GM21367 (cell line): Measurements from ENCODE around the gene SRRM4.

Source experiments
- ATAC-seq: cut with Tn5 transposase; IDR thresholded peaks from one replicate; pipeline ENCODE4 v1.9.1; 2021; ENCODE audit not compliant: unreplicated experiment

Gene SRRM4, protein sequence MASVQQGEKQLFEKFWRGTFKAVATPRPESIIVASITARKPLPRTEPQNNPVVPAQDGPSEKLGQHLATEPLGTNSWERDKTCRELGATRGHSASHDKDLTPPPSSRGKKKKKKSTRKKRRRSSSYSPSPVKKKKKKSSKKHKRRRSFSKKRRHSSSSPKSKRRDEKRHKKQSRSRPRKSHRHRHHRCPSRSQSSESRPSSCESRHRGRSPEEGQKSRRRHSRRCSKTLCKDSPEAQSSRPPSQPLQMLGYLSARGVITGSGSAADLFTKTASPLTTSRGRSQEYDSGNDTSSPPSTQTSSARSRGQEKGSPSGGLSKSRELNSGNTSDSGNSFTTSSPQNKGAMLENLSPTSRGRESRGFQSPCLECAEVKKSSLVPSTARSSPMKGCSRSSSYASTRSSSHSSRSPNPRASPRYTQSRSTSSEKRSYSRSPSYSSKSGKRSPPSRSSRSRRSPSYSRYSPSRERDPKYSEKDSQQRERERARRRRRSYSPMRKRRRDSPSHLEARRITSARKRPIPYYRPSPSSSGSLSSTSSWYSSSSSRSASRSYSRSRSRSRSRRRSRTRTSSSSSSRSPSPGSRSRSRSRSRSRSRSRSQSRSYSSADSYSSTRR

GRCh38 chr12:118981285-118982211 lies at the start of gene SRRM4:
TSS of gene SRRM4 (plus strand) at chr12:118981541. CDS start at chr12:118981883, 342 bp downstream.
- no peak for ATAC-seq

DNA sequence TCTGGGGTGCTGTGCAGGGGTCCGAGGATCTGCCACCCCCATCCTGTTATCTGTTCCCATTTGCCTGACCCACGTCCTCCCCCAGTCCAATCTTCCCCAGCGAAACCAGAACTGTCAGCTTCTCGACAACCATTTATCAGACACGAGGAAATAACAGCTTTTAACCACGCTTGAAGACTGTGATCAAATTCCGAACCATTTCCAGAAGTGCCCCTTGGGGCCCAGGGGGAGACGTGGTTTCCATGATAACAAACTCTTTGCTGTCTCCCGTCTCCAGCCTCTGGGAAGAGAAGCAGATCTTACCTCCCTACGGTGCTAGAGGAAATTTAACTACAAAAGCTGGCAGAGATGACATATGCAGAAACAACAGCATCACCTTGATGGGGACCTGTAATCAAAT lies 35.1 kb upstream of the SRRM4 start:
- ATAC-seq: no peak

DNA sequence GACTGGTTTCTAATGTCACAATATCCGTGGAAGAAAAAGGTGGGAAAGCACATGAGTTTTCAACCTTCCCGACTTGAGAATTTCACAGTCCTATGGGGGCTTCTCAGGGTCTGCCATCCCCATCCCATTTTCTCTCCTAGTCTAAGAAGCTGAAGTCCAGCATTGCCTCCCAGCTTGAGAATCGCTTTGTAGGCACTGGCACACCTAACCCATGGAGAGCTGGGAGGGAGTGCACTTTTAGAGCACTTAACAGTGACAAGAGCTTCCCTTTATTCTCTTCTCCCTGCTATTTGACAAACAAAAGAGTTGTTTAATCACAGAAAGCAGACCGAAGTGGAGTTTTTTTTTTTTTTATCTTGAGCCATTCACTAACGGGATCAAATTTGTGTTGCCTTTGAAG lies 22.8 kb upstream of the SRRM4 start:
- ATAC-seq: no peak

DNA sequence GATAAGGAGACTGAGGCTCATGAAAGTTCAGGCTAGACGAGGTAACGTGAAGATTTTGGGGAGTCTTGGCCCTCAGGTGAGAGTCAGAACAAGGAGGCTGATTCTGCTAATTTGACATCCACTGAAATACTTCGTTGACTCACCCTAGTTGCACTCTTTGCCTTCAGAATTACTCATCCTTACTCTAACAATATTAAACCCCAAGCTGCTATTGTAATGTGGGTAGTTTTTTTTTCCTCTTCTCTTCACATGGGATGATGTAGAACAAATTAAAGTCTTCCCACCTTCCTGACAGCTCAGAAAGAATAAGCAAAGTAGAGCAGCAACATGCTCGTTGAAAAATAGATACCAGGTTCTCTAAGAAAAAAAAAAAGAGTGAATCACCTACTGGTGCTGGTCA lies 22.0 kb upstream of the SRRM4 start:
- no peak for ATAC-seq

DNA sequence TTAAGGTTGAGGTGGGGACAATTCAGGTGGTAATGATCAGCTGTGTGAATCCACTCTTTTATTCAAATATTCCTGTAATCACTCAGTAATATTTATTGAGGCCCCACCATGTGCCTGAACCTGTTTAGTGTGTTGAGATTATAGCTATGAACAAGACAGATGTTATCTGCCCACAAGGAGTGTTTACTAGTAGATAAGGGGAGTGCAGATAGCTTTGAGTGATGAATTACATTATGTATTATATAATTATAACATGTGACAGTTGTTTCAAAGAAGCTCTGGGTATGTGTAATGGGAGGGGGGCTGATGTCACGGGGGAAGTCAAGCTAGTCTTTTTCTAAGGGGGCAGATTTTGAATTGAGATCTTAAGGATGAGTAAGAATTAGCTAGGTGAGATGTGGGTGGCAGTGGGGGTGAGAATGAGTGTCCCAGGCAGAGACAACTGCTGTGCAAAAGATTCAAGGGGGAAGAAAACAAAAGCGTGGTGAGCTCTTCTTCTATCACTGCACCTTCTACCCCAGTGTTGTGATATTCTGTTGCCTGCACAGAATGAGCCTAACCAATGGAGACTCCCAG lies 21.3 kb upstream of the SRRM4 start:
- ATAC-seq: no peak

DNA sequence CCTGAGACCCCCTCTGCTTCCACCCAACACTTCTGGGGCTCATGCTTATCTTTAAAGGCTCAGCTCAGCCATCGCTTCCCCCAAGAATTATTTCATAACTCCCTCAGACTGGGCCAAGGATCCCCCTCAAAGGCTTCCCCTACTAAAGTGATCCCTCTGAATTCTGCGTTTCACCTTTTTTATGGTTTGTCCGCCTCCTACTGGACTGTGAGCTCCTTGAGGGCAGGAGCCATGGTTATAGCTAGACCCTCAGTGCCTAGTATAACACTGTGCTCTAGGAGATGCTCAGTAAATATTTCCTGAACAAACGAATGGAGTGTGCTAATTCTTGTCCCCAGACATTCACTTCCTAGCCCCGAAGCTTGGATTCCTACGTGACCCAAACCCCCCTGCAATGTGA lies 20.5 kb upstream of the SRRM4 start:
- ATAC-seq: no peak

GRCh38 chr12:118964988-118965387 lies 16.4 kb upstream of the SRRM4 start:
- ATAC-seq: no peak

GRCh38 chr12:118970856-118971255 lies 10.5 kb upstream of the SRRM4 start:
- ATAC-seq: no peak

DNA sequence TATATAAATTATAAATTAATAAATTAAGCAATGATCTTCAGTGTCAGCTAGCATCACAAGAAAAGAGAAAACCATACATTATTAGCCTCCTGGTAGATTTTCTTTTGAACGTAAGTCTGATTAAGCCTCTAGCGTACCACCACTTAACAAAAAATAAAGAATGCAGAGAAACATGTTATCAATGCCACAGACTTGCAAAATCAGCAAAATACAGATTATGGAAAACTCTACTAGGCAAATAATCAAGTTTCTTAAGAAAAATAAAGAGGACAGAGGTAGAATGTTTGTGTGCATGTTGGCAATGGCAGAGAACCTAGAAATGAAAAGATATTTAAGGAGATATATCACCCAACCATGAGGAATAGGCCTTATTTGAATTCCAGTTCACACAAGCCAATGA lies 8.4 kb upstream of the SRRM4 start:
- no peak for ATAC-seq

- no peak for ATAC-seq
Measured at GRCh38 chr12:118979763-118980406, 1.5 kb upstream of the SRRM4 start.

GRCh38 chr12:118980407-118981014 lies 830 bp upstream of the SRRM4 start:
- no peak for ATAC-seq

- ATAC-seq: no peak
Measured at GRCh38 chr12:118982302-118982701, 961 bp downstream of the SRRM4 start.

- ATAC-seq: no peak
Measured at GRCh38 chr12:118982984-118983761, 1.8 kb downstream of the SRRM4 start.

GRCh38 chr12:118984161-118984943 lies 3.0 kb downstream of the SRRM4 start:
- no peak for ATAC-seq

GRCh38 chr12:118986050-118986449 lies 4.7 kb downstream of the SRRM4 start:
- no peak for ATAC-seq

- no peak for ATAC-seq
Measured at GRCh38 chr12:118999107-118999506, 17.8 kb downstream of the SRRM4 start.

DNA sequence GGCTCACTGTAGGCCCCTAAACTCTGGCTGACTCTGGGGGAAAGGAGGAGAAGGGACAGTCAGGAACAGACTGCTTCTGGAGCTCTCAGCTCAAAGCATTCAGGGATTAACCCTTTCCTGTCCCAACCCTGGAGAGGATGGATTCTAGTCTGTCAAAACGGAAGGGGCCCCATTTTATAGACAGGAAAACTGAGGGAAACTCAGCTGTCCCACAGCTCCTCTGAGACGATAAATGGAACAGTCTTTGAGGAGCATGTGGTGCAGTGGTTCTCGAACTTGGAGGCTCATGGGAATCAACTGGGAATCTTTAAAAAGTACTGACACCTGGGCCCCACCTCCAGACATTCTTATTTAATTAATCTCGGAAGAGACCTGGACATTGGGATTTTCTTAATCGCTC lies 23.7 kb downstream of the SRRM4 start:
- no peak for ATAC-seq

DNA sequence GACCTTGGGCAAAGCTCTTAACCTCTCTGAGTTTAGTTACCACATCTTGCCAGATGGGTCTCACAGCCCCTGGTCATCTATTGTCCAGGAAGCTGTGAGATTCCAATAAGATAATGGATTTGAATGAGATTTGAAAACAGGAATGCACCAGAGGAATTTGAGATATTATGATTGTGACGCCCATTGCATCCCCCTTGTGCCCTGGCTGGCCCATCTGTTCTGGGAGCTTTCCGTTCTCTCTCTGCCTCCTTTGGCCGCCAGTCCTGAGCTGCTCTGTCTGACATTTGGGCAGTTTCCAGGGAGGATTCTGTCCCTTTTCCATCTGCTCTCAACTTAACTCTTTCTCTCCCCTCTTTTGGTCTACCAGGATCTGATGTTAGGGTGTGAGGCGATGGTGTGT lies 24.6 kb downstream of the SRRM4 start:
- ATAC-seq: no peak

- no peak for ATAC-seq
Measured at GRCh38 chr12:119006746-119007145, 25.4 kb downstream of the SRRM4 start.
